Measurements from ENCODE around the gene TUBB3. TPM values are rescaled to one million over a fixed set of nuclear protein-coding genes. Genes with fewer than 3 reads are reported as not detected.

Gene TUBB3
- total RNA-seq, 1 donor, result 299 TPM

GRCh38 chr16:89953671-89954406 is 30.7 kb downstream of the TUBB3 start:
- no peak for TF ChIP-seq CTCF (IDR thresholded peaks at IDR 0.05; ENCODE audit: insufficient read depth, low read length)
- no peak for DNase-seq (ENCODE audit: low read depth)

GRCh38 chr16:89954462-89954861 is 31.3 kb downstream of the TUBB3 start:
- TF ChIP-seq CTCF (IDR thresholded peaks at IDR 0.05; ENCODE audit: insufficient read depth, low read length), result no peak
- no peak overlapping the region for H3K4me3 ChIP-seq (ENCODE audit: low read depth, low read length)
- DNase-seq (ENCODE audit: low read depth), result no peak

More at GRCh38 chr16:89953671-89954406, 30.7 kb downstream of the TUBB3 start:
- no peak overlapping the region for H3K4me3 ChIP-seq (ENCODE audit: low read depth, low read length)

DNA sequence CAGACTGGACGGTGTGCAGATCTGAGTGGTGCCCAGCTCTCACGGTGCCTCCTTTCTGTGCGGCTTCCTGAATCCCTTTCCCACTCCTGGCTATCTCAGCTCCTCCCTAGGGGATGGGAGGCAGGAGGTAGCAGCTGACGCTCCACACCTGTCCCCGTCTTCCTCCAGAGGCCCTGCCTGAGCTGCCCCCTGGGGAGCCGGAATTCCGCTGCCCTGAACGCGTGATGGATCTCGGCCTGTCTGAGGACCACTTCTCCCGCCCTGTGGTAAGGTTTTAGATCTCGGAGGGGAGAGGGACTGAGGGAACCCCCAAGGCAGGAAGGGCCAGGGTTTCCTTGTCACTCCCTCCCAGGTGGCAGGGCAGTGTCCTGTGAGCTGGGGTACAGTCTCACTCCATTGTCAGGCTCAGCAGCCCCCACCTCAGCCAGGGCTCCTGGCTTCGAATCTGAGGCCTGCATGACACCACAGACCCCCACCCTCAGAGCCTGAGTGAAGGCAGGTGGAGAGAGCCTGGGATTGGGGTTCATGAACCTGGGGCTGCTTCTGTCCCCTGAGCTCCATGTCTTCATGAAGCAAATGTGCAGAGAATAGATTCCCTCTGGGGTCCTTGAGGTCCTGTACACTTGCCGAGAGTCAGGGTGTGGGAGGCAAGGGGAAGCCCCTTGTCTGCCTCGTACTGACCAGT is 32.0 kb downstream of the TUBB3 start:
- DNase-seq (ENCODE audit: low read depth), result no peak
- no peak overlapping the region for H3K4me3 ChIP-seq (ENCODE audit: low read depth, low read length)
- TF ChIP-seq CTCF (IDR thresholded peaks at IDR 0.05; ENCODE audit: insufficient read depth, low read length), result no peak

DNA sequence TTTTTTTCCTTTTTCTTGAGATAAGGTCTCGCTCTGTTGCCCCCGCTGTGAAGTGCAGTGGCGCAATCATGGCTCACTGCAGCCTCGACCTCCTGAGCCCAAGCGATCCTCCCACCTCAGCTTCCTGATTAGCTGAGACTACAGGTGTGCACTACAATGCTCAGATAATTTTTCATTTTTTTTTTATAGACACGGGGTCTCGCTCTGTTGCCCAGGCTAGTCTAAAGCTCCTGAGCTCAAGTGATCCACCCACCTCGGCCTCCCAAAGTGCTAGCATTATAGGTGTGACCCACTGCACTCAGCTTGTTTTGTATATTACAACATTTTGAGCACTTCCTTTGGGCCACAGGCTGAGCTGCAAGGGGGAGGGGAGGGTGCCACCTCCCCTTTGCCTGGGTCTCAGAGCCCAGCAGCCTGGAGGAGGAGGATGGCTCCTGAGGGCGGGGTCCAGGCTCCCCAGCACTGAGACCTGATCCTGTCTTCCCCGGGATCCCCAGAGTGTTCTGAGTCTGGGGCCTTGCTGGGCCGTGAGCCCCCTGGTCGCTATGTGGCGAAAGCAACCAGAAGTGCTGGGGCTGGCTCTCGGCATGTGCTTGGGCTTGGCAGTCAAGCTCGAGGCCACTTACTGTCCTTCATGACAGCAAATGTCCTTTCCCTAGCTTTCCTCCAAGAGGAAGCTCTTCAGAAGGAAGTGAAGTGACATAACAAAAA is 33.5 kb downstream of the TUBB3 start:
- TF ChIP-seq CTCF (IDR thresholded peaks at IDR 0.05; ENCODE audit: insufficient read depth, low read length), result no peak
- H3K4me3 ChIP-seq (ENCODE audit: low read depth, low read length), result no peak overlapping the region
- no peak for DNase-seq (ENCODE audit: low read depth)

GRCh38 chr16:89957216-89957785 is 34.2 kb downstream of the TUBB3 start:
- TF ChIP-seq CTCF (IDR thresholded peaks at IDR 0.05; ENCODE audit: insufficient read depth, low read length), result no peak
- no peak for DNase-seq (ENCODE audit: low read depth)
- H3K4me3 ChIP-seq (ENCODE audit: low read depth, low read length), result no peak overlapping the region

DNA sequence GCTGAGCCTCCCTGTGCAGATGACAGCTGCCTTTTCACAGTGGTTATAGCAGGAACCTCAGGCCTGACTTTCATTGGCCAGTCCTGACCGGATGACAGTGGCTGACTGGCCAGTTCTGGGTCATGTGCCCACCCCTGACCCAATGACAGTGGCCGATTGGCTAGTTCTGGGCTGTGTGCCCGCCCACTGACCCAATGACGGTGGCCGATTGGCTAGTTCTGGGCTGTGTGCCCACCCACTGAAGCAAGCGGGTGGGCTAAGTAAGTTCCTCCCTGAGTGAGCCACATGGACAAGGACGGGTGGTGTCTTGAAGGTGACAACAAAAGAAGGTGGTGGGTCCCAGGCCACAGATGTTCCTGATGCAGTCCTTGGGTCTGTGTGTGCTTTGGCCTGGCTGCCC is 34.9 kb downstream of the TUBB3 start:
- no peak for DNase-seq (ENCODE audit: low read depth)
- no peak overlapping the region for H3K4me3 ChIP-seq (ENCODE audit: low read depth, low read length)
- no peak for TF ChIP-seq CTCF (IDR thresholded peaks at IDR 0.05; ENCODE audit: insufficient read depth, low read length)
